CD4-positive, alpha-beta T cell (primary cell): ENCODE results near the gene PKHD1. TPM values are rescaled to one million over a fixed set of nuclear protein-coding genes. Genes with fewer than 3 reads are reported as not detected.

ENCODE experiments used
- ATAC-seq: fragments of 200-7000 bp; cut with Tn5 transposase; one replicate; pipeline ENCODE4 v1.10.0; 2022; ENCODE audit warnings: mild to moderate bottlenecking; ENCODE audit not compliant: poor library complexity
- CTCF ChIA-PET: fragments of 350-600 bp; sonication (Branson Sonifier 250); formaldehyde crosslinking; loops from one replicate; lab custom pipeline; 2021; ENCODE audit warnings: antibody characterized with exemption, inconsistent platforms; lab: Charles Lee
- POLR2A ChIA-PET: fragments of 350-600 bp; sonication (Branson Sonifier 250); formaldehyde crosslinking; loops from one replicate; lab custom pipeline; 2021; ENCODE audit warnings: antibody characterized with exemption, inconsistent platforms; lab: Charles Lee
- DNase-seq, 14 experiments: peaks; one replicate each; pipeline ENCODE4 v3.0.0-alpha.2; 2013 to 2020; ENCODE audit warnings: mixed read lengths in 2 of 14
- H3K27ac ChIP-seq, 2 donors: one replicate each; pipeline versions ENCODE4 v1.5.1 to v1.7.0; 2013; ENCODE audit warnings: low read length in 2 of 2, low read depth in 1 of 2, mild to moderate bottlenecking in 1 of 2
- H3K27me3 ChIP-seq, 2 experiments: 1 replicate in 1 of 2; 2 replicates in 1 of 2; pipeline versions ENCODE4 v1.6.1 to v1.7.0; 2013; ENCODE audit warnings: low read length in 2 of 2, control low read depth in 1 of 2, mild to moderate bottlenecking in 1 of 2, moderate library complexity in 1 of 2; ENCODE audit not compliant: insufficient read depth in 2 of 2, control insufficient read depth in 1 of 2
- H3K36me3 ChIP-seq: one replicate; pipeline ENCODE4 v1.6.1; 2013; ENCODE audit warnings: low read length, control low read depth; ENCODE audit not compliant: insufficient read depth
- H3K4me1 ChIP-seq: one replicate; pipeline ENCODE4 v1.6.1; 2013; ENCODE audit warnings: low read length, control low read depth; ENCODE audit not compliant: insufficient read depth
- H3K4me3 ChIP-seq: one replicate; pipeline ENCODE4 v1.5.1; 2013; ENCODE audit warnings: mild to moderate bottlenecking, low read length, moderate library complexity
- H3K9me3 ChIP-seq, 2 experiments: 1 replicate in 1 of 2; 2 replicates in 1 of 2; pipeline versions ENCODE4 v1.6.1 to v1.7.0; 2013; ENCODE audit warnings: low read length in 2 of 2, mild to moderate bottlenecking in 2 of 2, control low read depth in 1 of 2, moderate library complexity in 1 of 2; ENCODE audit not compliant: control insufficient read depth in 1 of 2, insufficient read depth in 1 of 2
- H3K27ac Mint-ChIP-seq: one replicate; pipeline ENCODE4 v1.8.0; 2020; ENCODE audit warnings: mixed read lengths
- H3K27me3 Mint-ChIP-seq: one replicate; pipeline ENCODE4 v1.8.0; 2021; ENCODE audit warnings: mixed read lengths
- H3K36me3 Mint-ChIP-seq: one replicate; pipeline ENCODE4 v1.8.0; 2021; ENCODE audit warnings: low read depth, mixed read lengths
- H3K4me1 Mint-ChIP-seq: one replicate; pipeline ENCODE4 v1.8.0; 2021; ENCODE audit warnings: low read depth, mixed read lengths
- H3K4me3 Mint-ChIP-seq: one replicate; pipeline ENCODE4 v1.8.0; 2020; ENCODE audit warnings: mild to moderate bottlenecking, mixed read lengths
- H3K9me3 Mint-ChIP-seq: one replicate; pipeline ENCODE4 v1.8.0; 2020; ENCODE audit warnings: mixed read lengths
- intact Hi-C, 2 experiments: fragments of 100-400 bp; cut with DNase I in 1 of 2; cut with micrococcal nuclease in 1 of 2; formaldehyde crosslinking; loops; one replicate each; pipeline versions ENCODE4 v1.15.1 to v1.9.0; 2023 to 2025; cut with DNase I, micrococcal nuclease
- total RNA-seq, 174 experiments: library from RNA in 2 of 174; stranded (reverse) in 2 of 174; gene quantifications; one replicate each; pipeline ENCODE4 v1.2.3 and lab custom pipeline; 2021 to 2026
- TF ChIP-seq, protein P1 (sequence below): fragments of 200-600 bp; IDR thresholded peaks from one replicate; pipeline ENCODE4 v1.8.0; 2022; ENCODE audit warnings: antibody characterized with exemption, mild to moderate bottlenecking

Gene PKHD1
- total RNA-seq, 2 experiments from 2014 or later, result 0.03 TPM; not detected in 1

DNA sequence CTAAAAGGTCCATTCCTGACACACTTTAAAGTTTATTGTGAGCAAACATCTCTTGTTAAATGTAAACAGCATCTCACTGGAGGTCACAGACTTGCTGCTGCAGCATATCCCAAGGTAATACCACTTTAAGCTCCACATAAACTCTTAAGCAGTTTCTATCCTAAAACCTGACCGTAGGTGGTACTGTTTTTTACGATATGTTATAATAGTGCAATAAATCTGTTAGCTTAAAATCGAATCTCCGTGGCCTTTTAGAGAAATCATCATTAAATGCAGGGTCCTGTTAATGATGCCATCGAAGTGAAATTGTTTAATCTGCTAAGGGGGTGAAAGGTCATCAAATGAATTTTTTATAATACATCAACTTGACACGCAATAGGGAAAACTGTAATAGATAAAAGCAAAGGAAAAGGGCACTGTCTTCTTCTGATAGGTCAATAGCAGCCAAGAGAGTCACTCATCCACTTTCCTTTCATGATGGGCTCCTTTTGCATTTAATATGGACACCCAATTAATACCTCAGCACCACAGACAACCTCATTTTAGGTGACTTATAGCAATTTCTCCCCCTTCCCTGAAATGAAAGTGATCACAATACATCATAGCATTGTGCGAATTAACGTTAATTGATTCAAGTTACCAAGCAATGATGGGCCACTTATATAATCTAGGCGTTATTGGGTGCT lies 436.1 kb downstream of the PKHD1 start:
- intact Hi-C loops, result no loop called here
- H3K4me1 Mint-ChIP-seq, result no peaks in the 10 kb centered on the region
- TF ChIP-seq, protein P1, sequence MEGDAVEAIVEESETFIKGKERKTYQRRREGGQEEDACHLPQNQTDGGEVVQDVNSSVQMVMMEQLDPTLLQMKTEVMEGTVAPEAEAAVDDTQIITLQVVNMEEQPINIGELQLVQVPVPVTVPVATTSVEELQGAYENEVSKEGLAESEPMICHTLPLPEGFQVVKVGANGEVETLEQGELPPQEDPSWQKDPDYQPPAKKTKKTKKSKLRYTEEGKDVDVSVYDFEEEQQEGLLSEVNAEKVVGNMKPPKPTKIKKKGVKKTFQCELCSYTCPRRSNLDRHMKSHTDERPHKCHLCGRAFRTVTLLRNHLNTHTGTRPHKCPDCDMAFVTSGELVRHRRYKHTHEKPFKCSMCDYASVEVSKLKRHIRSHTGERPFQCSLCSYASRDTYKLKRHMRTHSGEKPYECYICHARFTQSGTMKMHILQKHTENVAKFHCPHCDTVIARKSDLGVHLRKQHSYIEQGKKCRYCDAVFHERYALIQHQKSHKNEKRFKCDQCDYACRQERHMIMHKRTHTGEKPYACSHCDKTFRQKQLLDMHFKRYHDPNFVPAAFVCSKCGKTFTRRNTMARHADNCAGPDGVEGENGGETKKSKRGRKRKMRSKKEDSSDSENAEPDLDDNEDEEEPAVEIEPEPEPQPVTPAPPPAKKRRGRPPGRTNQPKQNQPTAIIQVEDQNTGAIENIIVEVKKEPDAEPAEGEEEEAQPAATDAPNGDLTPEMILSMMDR, result no peak
- Histone ChIP-seq H3K27ac (no peak overlapping the region), H3K36me3 (no peaks in the 10 kb centered on the region), H3K4me3 (no peak overlapping the region), H3K4me1 (no peaks in the 10 kb centered on the region), H3K27me3 (no peaks in the 10 kb centered on the region), H3K9me3 (no peaks in the 10 kb centered on the region)
- POLR2A ChIA-PET, result no interaction called here
- CTCF ChIA-PET, result no interaction called here
- no peak for DNase-seq
- H3K27ac Mint-ChIP-seq, result no peak overlapping the region
- H3K4me3 Mint-ChIP-seq, result no peak overlapping the region
- no peak for ATAC-seq
- H3K36me3 Mint-ChIP-seq, result no peaks in the 10 kb centered on the region
- H3K9me3 Mint-ChIP-seq, result peaks cover 3% of the 10 kb centered on the region
- no peaks in the 10 kb centered on the region for H3K27me3 Mint-ChIP-seq

DNA sequence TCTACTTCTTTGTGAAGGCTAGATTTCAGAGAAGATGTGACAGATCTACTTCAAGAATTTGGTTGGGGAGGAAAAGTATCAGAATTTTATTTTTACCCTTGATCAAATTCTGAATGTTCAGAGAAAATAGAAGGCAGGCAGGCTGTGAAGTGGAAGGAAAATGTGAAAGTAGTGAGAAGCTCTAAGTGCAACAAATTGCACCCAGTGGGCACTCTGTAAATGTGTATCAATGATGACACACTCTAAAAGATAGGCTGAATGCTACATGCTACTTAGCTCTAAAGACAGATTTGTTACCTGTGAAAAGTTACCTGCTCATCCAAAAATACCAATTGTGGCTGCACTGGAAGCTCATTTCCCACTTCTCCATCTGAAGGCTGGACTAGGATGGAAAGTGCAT lies 438.6 kb downstream of the PKHD1 start:
- peaks cover 0 to 4% of the 10 kb centered on the region in 2 experiments for H3K9me3 ChIP-seq
- no peaks in the 10 kb centered on the region for H3K36me3 ChIP-seq
- no peak for ATAC-seq
- intact Hi-C loops, result no loop called here
- ChIA-PET POLR2A (no interaction called here), CTCF (no interaction called here)
- H3K27ac ChIP-seq, result no peak overlapping the region
- no peak for DNase-seq
- H3K4me3 ChIP-seq, result no peak overlapping the region
- Mint-ChIP-seq H3K4me1 (no peaks in the 10 kb centered on the region), H3K36me3 (no peaks in the 10 kb centered on the region), H3K27ac (no peak overlapping the region), H3K9me3 (no peaks in the 10 kb centered on the region), H3K27me3 (no peaks in the 10 kb centered on the region), H3K4me3 (no peak overlapping the region)
- H3K27me3 ChIP-seq, result no peaks in the 10 kb centered on the region
- H3K4me1 ChIP-seq, result no peaks in the 10 kb centered on the region
- TF ChIP-seq, protein P1, result no peak

DNA sequence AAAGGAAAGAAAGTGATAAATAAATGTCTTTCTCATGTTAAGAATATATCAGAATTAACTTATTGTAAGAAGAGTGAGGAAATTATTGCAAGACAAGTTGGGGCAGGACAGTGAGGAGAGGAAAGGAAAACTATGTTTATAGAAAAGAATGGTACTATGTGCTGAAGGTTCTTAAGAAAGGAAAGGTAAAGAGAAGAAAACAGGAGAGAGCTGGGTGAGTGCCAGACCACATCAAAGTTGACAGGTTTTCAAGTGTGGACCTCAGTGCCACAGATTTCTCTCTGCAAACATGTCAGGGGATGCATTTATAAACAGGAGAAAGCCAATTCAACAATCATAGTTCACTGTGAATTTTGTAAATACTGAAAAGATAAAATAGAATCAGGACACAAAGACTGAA lies 439.2 kb downstream of the PKHD1 start:
- Histone ChIP-seq H3K9me3 (peaks cover 0 to 4% of the 10 kb centered on the region in 2 experiments), H3K36me3 (no peaks in the 10 kb centered on the region), H3K27me3 (no peaks in the 10 kb centered on the region), H3K27ac (no peak overlapping the region), H3K4me3 (no peak overlapping the region), H3K4me1 (no peaks in the 10 kb centered on the region)
- intact Hi-C loops, result no loop called here
- no peak for DNase-seq
- POLR2A ChIA-PET, result no interaction called here
- Mint-ChIP-seq H3K4me3 (no peak overlapping the region), H3K36me3 (no peaks in the 10 kb centered on the region), H3K4me1 (no peaks in the 10 kb centered on the region), H3K9me3 (no peaks in the 10 kb centered on the region), H3K27ac (no peak overlapping the region), H3K27me3 (no peaks in the 10 kb centered on the region)
- ATAC-seq, result no peak
- CTCF ChIA-PET, result no interaction called here
- TF ChIP-seq, protein P1, result no peak
